HEK293 (cell line): ENCODE measurements around the gene CENPB.

Experiments
- CTCF ChIA-PET: fragments of 350-600 bp; formaldehyde crosslinking; extraction: SDS; loops from one replicate; lab custom pipeline; 2021; ENCODE audit warnings: antibody characterized with exemption; lab: Yijun Ruan, JAX
- POLR2A ChIA-PET: fragments of 300-600 bp; formaldehyde crosslinking; extraction: SDS; loops from one replicate; lab custom pipeline; 2020; ENCODE audit warnings: antibody characterized with exemption, inconsistent platforms; lab: Yijun Ruan, JAX
- H3K27ac ChIP-seq: fragments of 200-500 bp; sonication (Bioruptor generic); 2 replicates; pipeline ENCODE4 v1.5.1; 2014; ENCODE audit warnings: low read depth, low read length, control low read depth, inconsistent platforms; ENCODE audit errors: extremely low read depth
- H3K36me3 ChIP-seq, 2 experiments: fragments of 200-500 bp in 1 of 2; sonication (Bioruptor generic) in 1 of 2; 1 replicate in 1 of 2; 2 replicates in 1 of 2; pipeline ENCODE4 v1.5.1; 2014 to 2017; ENCODE audit warnings: inconsistent platforms in 2 of 2, low read length in 2 of 2; ENCODE audit not compliant: control insufficient read depth in 2 of 2, insufficient read depth in 1 of 2
- H3K4me1 ChIP-seq: fragments of 200-500 bp; sonication (Bioruptor generic); 2 replicates; pipeline ENCODE4 v1.5.1; 2014; ENCODE audit warnings: mild to moderate bottlenecking, low read length, inconsistent platforms; ENCODE audit not compliant: control insufficient read depth, insufficient read depth
- H3K4me3 ChIP-seq: 2 replicates; pipeline ENCODE4 v1.5.1; 2011; ENCODE audit warnings: low read depth, mild to moderate bottlenecking, control low read depth, low read length, moderate library complexity
- H3K9me3 ChIP-seq: fragments of 200-500 bp; sonication (Bioruptor generic); 2 replicates; pipeline ENCODE4 v1.5.1; 2014; ENCODE audit warnings: low read depth, low read length, inconsistent platforms; ENCODE audit not compliant: control insufficient read depth, insufficient read depth
- GLIS2 ChIP-seq: fragments of 450-650 bp; formaldehyde crosslinking; IDR thresholded peaks from 2 replicates; pipeline ENCODE4 v1.5.1; 2016; ENCODE audit warnings: missing biosample characterization, missing genetic modification characterization
- KLF7 ChIP-seq: fragments of 450-650 bp; formaldehyde crosslinking; IDR thresholded peaks from 2 replicates; pipeline ENCODE4 v1.5.1; 2016; ENCODE audit warnings: missing biosample characterization, missing genetic modification characterization, borderline replicate concordance
- OSR2 ChIP-seq: fragments of 450-650 bp; formaldehyde crosslinking; IDR thresholded peaks from 2 replicates; pipeline ENCODE4 v1.5.1; 2016; ENCODE audit warnings: missing biosample characterization, missing genetic modification characterization
- SP2 ChIP-seq: fragments of 450-650 bp; formaldehyde crosslinking; IDR thresholded peaks from 2 replicates; pipeline ENCODE4 v1.5.1; 2016; ENCODE audit warnings: missing biosample characterization, missing genetic modification characterization
- YY1 ChIP-seq: fragments of 450-650 bp; formaldehyde crosslinking; IDR thresholded peaks from 2 replicates; pipeline ENCODE4 v1.5.1; 2018; ENCODE audit warnings: missing biosample characterization, missing genetic modification characterization
- YY2 ChIP-seq: fragments of 450-650 bp; formaldehyde crosslinking; IDR thresholded peaks from 2 replicates; pipeline ENCODE4 v1.5.1; 2016; ENCODE audit warnings: missing biosample characterization, missing genetic modification characterization
- ZBTB17 ChIP-seq: fragments of 450-650 bp; formaldehyde crosslinking; IDR thresholded peaks from 2 replicates; pipeline ENCODE4 v1.5.1; 2016; ENCODE audit warnings: missing biosample characterization, missing genetic modification characterization
- ZBTB20 ChIP-seq: fragments of 450-650 bp; formaldehyde crosslinking; IDR thresholded peaks from 2 replicates; pipeline ENCODE4 v1.5.1; 2016; ENCODE audit warnings: missing biosample characterization, missing genetic modification characterization
- ZBTB8A ChIP-seq: fragments of 450-650 bp; formaldehyde crosslinking; IDR thresholded peaks from 2 replicates; pipeline ENCODE4 v1.5.1; 2016; ENCODE audit warnings: missing biosample characterization, missing genetic modification characterization
- ZIC2 ChIP-seq: fragments of 450-650 bp; formaldehyde crosslinking; IDR thresholded peaks from 2 replicates; pipeline ENCODE4 v1.5.1; 2016; ENCODE audit warnings: missing biosample characterization, missing genetic modification characterization
- ZNF148 ChIP-seq: fragments of 450-650 bp; formaldehyde crosslinking; IDR thresholded peaks from 2 replicates; pipeline ENCODE4 v1.5.0; 2017; ENCODE audit warnings: missing biosample characterization, missing genetic modification characterization, borderline replicate concordance
- ZNF223 ChIP-seq: fragments of 450-650 bp; formaldehyde crosslinking; IDR thresholded peaks from 2 replicates; pipeline ENCODE4 v1.5.1; 2016; ENCODE audit warnings: missing biosample characterization, missing genetic modification characterization
- ZNF311 ChIP-seq: fragments of 450-650 bp; formaldehyde crosslinking; IDR thresholded peaks from 2 replicates; pipeline ENCODE4 v1.5.1; 2017; ENCODE audit warnings: missing biosample characterization, missing genetic modification characterization, borderline replicate concordance
- ZNF398 ChIP-seq: fragments of 450-650 bp; formaldehyde crosslinking; IDR thresholded peaks from 2 replicates; pipeline ENCODE4 v1.5.1; 2017; ENCODE audit warnings: missing biosample characterization, missing genetic modification characterization
- ZNF518A ChIP-seq: fragments of 450-650 bp; formaldehyde crosslinking; conservative IDR thresholded peaks from 2 replicates; pipeline ENCODE4 v1.5.1; 2016; ENCODE audit warnings: low read depth, missing biosample characterization, missing genetic modification characterization
- ZNF623 ChIP-seq: fragments of 450-650 bp; formaldehyde crosslinking; IDR thresholded peaks from 2 replicates; pipeline ENCODE4 v1.5.1; 2016; ENCODE audit warnings: missing biosample characterization, missing genetic modification characterization
- ZNF629 ChIP-seq: fragments of 450-650 bp; formaldehyde crosslinking; IDR thresholded peaks from 2 replicates; pipeline ENCODE4 v1.5.1; 2017; ENCODE audit warnings: missing biosample characterization, missing genetic modification characterization
- ZNF677 ChIP-seq: fragments of 450-650 bp; IDR thresholded peaks from 2 replicates; pipeline ENCODE4 v1.5.0; 2018; ENCODE audit warnings: missing biosample characterization, mild to moderate bottlenecking, missing genetic modification characterization, moderate library complexity
- ZNF777 ChIP-seq: fragments of 450-650 bp; formaldehyde crosslinking; IDR thresholded peaks from 2 replicates; pipeline ENCODE4 v1.5.1; 2017; ENCODE audit warnings: missing biosample characterization, missing genetic modification characterization, borderline replicate concordance

CENPB gene

GRCh38 chr20:3818155-3819151, 31.9 kb upstream of the CENPB start (continued):
- TF ChIP-seq ZBTB17 (peak; percentile 49; the same call in 1 of the 2 replicates), ZBTB8A (tag by site-specific recombination) (no peak), OSR2 (tag by site-specific recombination) (peak; percentile 62), ZBTB20 (tag by site-specific recombination) (peak; percentile 46), GLIS2 (tag by site-specific recombination) (peak; percentile 53), ZNF223 (tag by site-specific recombination) (peak; percentile 75; the same call in 1 of the 2 replicates), ZNF311 (tag by site-specific recombination) (no peak), SP2 (tag by site-specific recombination) (no peak), ZNF398 (no peak), ZIC2 (tag by site-specific recombination) (peak; percentile 35; the same call in 1 of the 2 replicates), YY1 (tag by site-specific recombination) (no peak), ZNF629 (tag by site-specific recombination) (no peak), KLF7 (tag by site-specific recombination) (no peak), ZNF623 (tag by site-specific recombination) (no peak)
- TF ChIP-seq, all 188 proteins: peak for 14

GRCh38 chr20:3815703-3816315, 29.3 kb upstream of the CENPB start:
- TF ChIP-seq ZNF518A = no peak
- TF ChIP-seq ZNF677 = no peak
- TF ChIP-seq ZNF777 (tag by site-specific recombination) = no peak
- TF ChIP-seq ZNF148 (tag by site-specific recombination) = no peak
- TF ChIP-seq YY2 (tag by site-specific recombination) = no peak
- no peak overlapping the region for H3K27ac ChIP-seq
- H3K4me1 ChIP-seq = peaks cover 17% of the 10 kb centered on the region
- CTCF ChIA-PET = interaction anchor here (0.5 to 1.9 kb wide), 4 partner anchors 9 to 72 kb away, joined by 3 to 10 read pairs (median 3); no protein-coding TSS in a partner anchor
- no peaks in the 10 kb centered on the region for H3K36me3 ChIP-seq
- no peaks in the 10 kb centered on the region for H3K9me3 ChIP-seq
- no peak overlapping the region for H3K4me3 ChIP-seq
- POLR2A ChIA-PET = interaction anchor here (0.6 kb wide), 1 partner anchor 20 kb away, joined by 3 read pairs; the partner anchor contains the start of gene CDC25B
